Panc1 (cell line): Measurements from ENCODE around the gene HPN.

Source experiments
- POLR2AphosphoS5 ChIP-seq: IDR thresholded peaks from 2 replicates; pipeline ENCODE4 v1.6.1; 2012; ENCODE audit warnings: mild to moderate bottlenecking, low read depth, low read length, moderate library complexity
- TCF7L2 ChIP-seq: IDR thresholded peaks from 2 replicates; pipeline ENCODE4 v1.6.1; 2011; ENCODE audit warnings: mild to moderate bottlenecking, low read depth, low read length, inconsistent platforms
- TF ChIP-seq, protein P1 (sequence below): fragments of 450-650 bp; IDR thresholded peaks from 2 replicates; pipeline ENCODE4 v1.5.1; 2017; ENCODE audit warnings: mild to moderate bottlenecking

DNA sequence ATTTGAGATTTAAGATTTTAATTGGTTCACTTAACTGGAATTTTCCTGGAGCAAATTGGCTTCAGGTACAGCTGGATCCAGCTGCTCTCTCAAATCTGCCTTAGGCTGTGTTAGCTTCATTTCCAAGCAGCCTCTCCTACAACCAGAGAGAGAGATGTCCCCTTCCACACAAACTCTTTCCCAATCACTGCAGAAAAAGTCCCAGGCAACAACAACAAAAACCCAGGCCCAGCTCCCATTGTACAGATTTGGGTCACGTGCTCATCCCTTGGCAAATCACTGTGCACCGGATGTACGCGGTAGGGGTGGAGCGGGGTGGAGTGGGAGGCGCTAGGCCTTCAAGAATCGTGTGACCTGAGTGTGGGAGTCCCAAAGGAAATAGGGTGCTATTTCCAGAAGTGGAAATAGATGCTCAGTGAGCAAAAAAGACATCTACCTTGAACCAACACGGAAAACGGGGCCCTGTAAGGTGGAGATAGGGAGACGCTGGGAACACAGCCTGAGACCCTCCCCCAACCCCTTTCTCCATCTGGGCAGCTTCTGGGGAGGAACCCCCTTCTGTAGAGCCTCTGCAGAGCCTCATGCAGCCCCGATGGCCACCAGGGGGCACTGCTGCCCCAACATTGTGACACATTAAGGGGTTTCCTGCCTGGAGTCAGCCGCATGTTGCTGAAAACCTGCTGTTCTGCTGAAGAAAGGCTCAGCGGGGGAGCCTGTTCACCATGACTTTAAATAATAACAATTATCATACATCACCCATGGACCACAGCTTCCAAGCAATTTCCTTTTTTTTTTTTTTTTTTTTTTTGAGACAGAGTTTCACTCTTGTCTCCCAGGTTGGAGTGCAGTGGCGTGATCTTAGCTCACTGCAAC, 25.4 kb downstream of the HPN start:
- TF ChIP-seq POLR2AphosphoS5 (no peak), TCF7L2 (no peak)
- TF ChIP-seq, protein P1, sequence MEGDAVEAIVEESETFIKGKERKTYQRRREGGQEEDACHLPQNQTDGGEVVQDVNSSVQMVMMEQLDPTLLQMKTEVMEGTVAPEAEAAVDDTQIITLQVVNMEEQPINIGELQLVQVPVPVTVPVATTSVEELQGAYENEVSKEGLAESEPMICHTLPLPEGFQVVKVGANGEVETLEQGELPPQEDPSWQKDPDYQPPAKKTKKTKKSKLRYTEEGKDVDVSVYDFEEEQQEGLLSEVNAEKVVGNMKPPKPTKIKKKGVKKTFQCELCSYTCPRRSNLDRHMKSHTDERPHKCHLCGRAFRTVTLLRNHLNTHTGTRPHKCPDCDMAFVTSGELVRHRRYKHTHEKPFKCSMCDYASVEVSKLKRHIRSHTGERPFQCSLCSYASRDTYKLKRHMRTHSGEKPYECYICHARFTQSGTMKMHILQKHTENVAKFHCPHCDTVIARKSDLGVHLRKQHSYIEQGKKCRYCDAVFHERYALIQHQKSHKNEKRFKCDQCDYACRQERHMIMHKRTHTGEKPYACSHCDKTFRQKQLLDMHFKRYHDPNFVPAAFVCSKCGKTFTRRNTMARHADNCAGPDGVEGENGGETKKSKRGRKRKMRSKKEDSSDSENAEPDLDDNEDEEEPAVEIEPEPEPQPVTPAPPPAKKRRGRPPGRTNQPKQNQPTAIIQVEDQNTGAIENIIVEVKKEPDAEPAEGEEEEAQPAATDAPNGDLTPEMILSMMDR, result peak; percentile 97
